Superior temporal gyrus (tissue), 1 donor: Measurements from ENCODE around the gene IQCF6.
"Not testable (repeated sequence)": the region's sequence is repeated elsewhere in the genome, so short reads cannot be mapped to it uniquely, and the experiment has no call there.

Experiments used
- DNase-seq: peaks from one replicate; pipeline ENCODE4 v3.0.0-alpha.2; 2016; ENCODE audit errors: extremely low spot score

The IQCF6 gene

GRCh38 chr3:51773529-51774056 lies 5.4 kb downstream of the IQCF6 start:
- DNase-seq: no peak

GRCh38 chr3:51759203-51759602 lies 19.8 kb downstream of the IQCF6 start:
- no peak for DNase-seq

- DNase-seq: not testable (repeated sequence)
Measured at GRCh38 chr3:51753763-51754750, 25.0 kb downstream of the IQCF6 start.

GRCh38 chr3:51751287-51751686 lies 27.8 kb downstream of the IQCF6 start:
- no peak for DNase-seq

- DNase-seq: no peak
Measured at GRCh38 chr3:51750878-51751277, 28.2 kb downstream of the IQCF6 start.

- no peak for DNase-seq
Measured at GRCh38 chr3:51748327-51748726, 30.7 kb downstream of the IQCF6 start.

GRCh38 chr3:51747840-51748239 lies 31.2 kb downstream of the IQCF6 start:
- DNase-seq: no peak

- not testable (repeated sequence) for DNase-seq
Measured at GRCh38 chr3:51742978-51743377, 36.1 kb downstream of the IQCF6 start.

GRCh38 chr3:51742320-51742719 lies 36.7 kb downstream of the IQCF6 start:
- not testable (repeated sequence) for DNase-seq

- no peak for DNase-seq
Measured at GRCh38 chr3:51739110-51739509, 39.9 kb downstream of the IQCF6 start.

GRCh38 chr3:51735950-51736349 lies 43.1 kb downstream of the IQCF6 start:
- no peak for DNase-seq

- no peak for DNase-seq
Measured at GRCh38 chr3:51735039-51735438, 44.0 kb downstream of the IQCF6 start.

- DNase-seq: no peak
Measured at GRCh38 chr3:51734572-51734907, 44.5 kb downstream of the IQCF6 start.

GRCh38 chr3:51733859-51734571 lies 45.0 kb downstream of the IQCF6 start:
- no peak for DNase-seq

- DNase-seq: no peak
Measured at GRCh38 chr3:51729042-51729633, 49.9 kb downstream of the IQCF6 start.
